Suppressor macrophage treated with lipopolysaccharide for 4 hours (primary cell): ENCODE measurements around the gene IL1RL1.

Experiments
- DNase-seq: peaks from one replicate; pipeline ENCODE4 v3.0.0-alpha.2; 2020

The IL1RL1 gene

GRCh38 chr2:102310964-102311640 lies at the start of gene IL1RL1:
Gene IL1RL1, plus strand, starts transcription at chr2:102311563. Its CDS starts 26,702 bp downstream, at chr2:102338265.
- DNase-seq: peak; percentile 51

GRCh38 chr2:102262216-102263129 lies 48.9 kb upstream of the IL1RL1 start:
- no peak for DNase-seq

- DNase-seq: no peak
Measured at GRCh38 chr2:102264952-102265351, 46.4 kb upstream of the IL1RL1 start.

- no peak for DNase-seq
Measured at GRCh38 chr2:102266204-102266603, 45.2 kb upstream of the IL1RL1 start.

- no peak for DNase-seq
Measured at GRCh38 chr2:102267774-102268173, 43.6 kb upstream of the IL1RL1 start.

GRCh38 chr2:102268510-102269199 lies 42.7 kb upstream of the IL1RL1 start:
- DNase-seq: peak; percentile 14

- peak; percentile 75 for DNase-seq
Measured at GRCh38 chr2:102269200-102269524, 42.2 kb upstream of the IL1RL1 start.

GRCh38 chr2:102271844-102272243 lies 39.5 kb upstream of the IL1RL1 start:
- DNase-seq: no peak

GRCh38 chr2:102273619-102274211 lies 37.6 kb upstream of the IL1RL1 start:
- DNase-seq: peak; percentile 61

GRCh38 chr2:102276549-102277201 lies 34.7 kb upstream of the IL1RL1 start:
- no peak for DNase-seq

GRCh38 chr2:102277202-102277700 lies 34.1 kb upstream of the IL1RL1 start:
- DNase-seq: no peak

GRCh38 chr2:102278720-102279390 lies 32.5 kb upstream of the IL1RL1 start:
- peak; percentile 26 for DNase-seq

GRCh38 chr2:102279391-102279735 lies 32.0 kb upstream of the IL1RL1 start:
- no peak for DNase-seq

GRCh38 chr2:102282678-102283091 lies 28.7 kb upstream of the IL1RL1 start:
- peak; percentile 78 for DNase-seq

- DNase-seq: peak; percentile 46
Measured at GRCh38 chr2:102283996-102284395, 27.4 kb upstream of the IL1RL1 start.

- no peak for DNase-seq
Measured at GRCh38 chr2:102284611-102285010, 26.8 kb upstream of the IL1RL1 start.

- no peak for DNase-seq
Measured at GRCh38 chr2:102285368-102285767, 26.0 kb upstream of the IL1RL1 start.

- no peak for DNase-seq
Measured at GRCh38 chr2:102286041-102286440, 25.3 kb upstream of the IL1RL1 start.

- DNase-seq: no peak
Measured at GRCh38 chr2:102289129-102289528, 22.2 kb upstream of the IL1RL1 start.

- DNase-seq: no peak
Measured at GRCh38 chr2:102290594-102290993, 20.8 kb upstream of the IL1RL1 start.

- peak; percentile 48 for DNase-seq
Measured at GRCh38 chr2:102291319-102292075, 19.9 kb upstream of the IL1RL1 start.
